Endodermal cell (in vitro differentiated cells): Measurements from ENCODE around the gene RSPH6A. TPM values are rescaled to one million over a fixed set of nuclear protein-coding genes. Genes with fewer than 3 reads are reported as not detected.
"Not testable (repeated sequence)": the region's sequence is repeated elsewhere in the genome, so short reads cannot be mapped to it uniquely, and the experiment has no call there.

ENCODE experiments used
- DNase-seq: peaks from one replicate; pipeline ENCODE4 v3.0.0-alpha.2; 2017
- H3K27ac ChIP-seq: 2 replicates; pipeline ENCODE4 v1.5.1; 2013; ENCODE audit warnings: mild to moderate bottlenecking, low read depth, low read length, moderate library complexity
- H3K27me3 ChIP-seq: 2 replicates; pipeline ENCODE4 v1.6.1; 2013; ENCODE audit warnings: mild to moderate bottlenecking, low read length, moderate library complexity; ENCODE audit not compliant: insufficient read depth, control insufficient read depth, poor library complexity, severe bottlenecking
- H3K36me3 ChIP-seq: 2 replicates; pipeline ENCODE4 v1.7.0; 2013; ENCODE audit warnings: mild to moderate bottlenecking, low read length, moderate library complexity; ENCODE audit not compliant: control insufficient read depth, insufficient read depth
- H3K4me1 ChIP-seq: one replicate; pipeline ENCODE4 v1.7.0; 2013; ENCODE audit warnings: low read length; ENCODE audit not compliant: control insufficient read depth, insufficient read depth
- H3K4me3 ChIP-seq: 2 replicates; pipeline ENCODE4 v1.5.1; 2013; ENCODE audit warnings: mild to moderate bottlenecking, low read length, moderate library complexity
- H3K9ac ChIP-seq: 2 replicates; pipeline ENCODE4 v1.6.1; 2013; ENCODE audit warnings: mild to moderate bottlenecking, low read length, moderate library complexity; ENCODE audit not compliant: poor library complexity, severe bottlenecking; ENCODE audit errors: extremely low read depth
- H3K9me3 ChIP-seq: 2 replicates; pipeline ENCODE4 v1.6.1; 2013; ENCODE audit warnings: mild to moderate bottlenecking, low read length, moderate library complexity; ENCODE audit not compliant: control insufficient read depth
- H3K27ac Mint-ChIP-seq: 2 replicates; pipeline ENCODE4 v1.8.0; 2020; ENCODE audit warnings: mixed read lengths
- H3K27me3 Mint-ChIP-seq: 2 replicates; pipeline ENCODE4 v1.8.0; 2021; ENCODE audit warnings: mild to moderate bottlenecking, mixed read lengths; ENCODE audit not compliant: insufficient read depth
- H3K36me3 Mint-ChIP-seq: 2 replicates; pipeline ENCODE4 v1.8.0; 2020; ENCODE audit warnings: low read depth, mixed read lengths
- H3K4me1 Mint-ChIP-seq: 2 replicates; pipeline ENCODE4 v1.8.0; 2020; ENCODE audit warnings: mixed read lengths
- H3K4me3 Mint-ChIP-seq: 2 replicates; pipeline ENCODE4 v1.8.0; 2020; ENCODE audit warnings: mild to moderate bottlenecking, moderate library complexity, mixed read lengths
- H3K9me3 Mint-ChIP-seq: 2 replicates; pipeline ENCODE4 v1.8.0; 2020; ENCODE audit warnings: mild to moderate bottlenecking, mixed read lengths
- CTCF ChIP-seq: fragments of 200-600 bp; sonication (generic); conservative IDR thresholded peaks from 2 replicates; pipeline ENCODE4 v1.5.0; 2021; ENCODE audit warnings: antibody characterized with exemption, mild to moderate bottlenecking
- WGBS, 2 experiments: methylation state at CpG; one replicate each; pipeline versions ENCODE4 v1.1.5 to v1.1.7; 2013; ENCODE audit warnings: missing lambda C conversion rate in 2 of 2, mixed read lengths in 1 of 2; ENCODE audit not compliant: insufficient coverage in 1 of 2, insufficient read length in 1 of 2; 5-methylcytosine and 5-hydroxymethylcytosine counted together
- total RNA-seq, 2 donors: library from RNA; stranded (reverse); fragmentation: NEBNext Ultra II Directional in 1 of 2; extraction: Animal tissue kit (Norgen Biotek cat#: 25700) in 1 of 2; gene quantifications; 2 replicates in 1 of 2; 3 replicates in 1 of 2; pipeline ENCODE4 v1.2.1, GENCODE V29; 2021

RSPH6A gene
- total RNA-seq, 2 donors from 2014 or later = 0.53 TPM

DNA sequence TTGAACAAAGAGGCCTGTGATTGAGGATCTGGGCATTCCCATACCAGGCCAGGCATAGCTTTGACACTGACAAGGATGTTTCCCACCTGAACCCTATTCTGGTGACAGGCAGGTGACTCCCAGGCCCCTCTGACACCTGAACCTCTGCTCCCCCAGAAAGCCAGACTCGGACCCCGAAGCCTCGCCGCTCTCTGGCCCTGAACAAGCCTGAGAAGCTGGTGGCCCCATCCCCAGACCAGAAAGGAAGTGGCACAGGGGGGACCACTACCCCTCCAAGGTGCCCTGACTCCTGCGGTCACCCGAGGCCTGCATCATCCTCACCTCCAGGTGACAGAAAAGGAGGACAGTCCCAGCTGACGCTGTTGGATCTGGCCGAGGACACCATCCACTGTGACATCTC, 60.8 kb downstream of the RSPH6A start:
- WGBS, 2 experiments = 92 to 96% methylated on average over 4 to 8 of the region's 8 CpGs
- H3K9me3 Mint-ChIP-seq = no peaks in the 10 kb centered on the region
- Histone ChIP-seq H3K27me3 (no peaks in the 10 kb centered on the region), H3K27ac (no peak overlapping the region), H3K4me3 (no peak overlapping the region), H3K4me1 (no peaks in the 10 kb centered on the region), H3K9me3 (no peaks in the 10 kb centered on the region), H3K36me3 (no peaks in the 10 kb centered on the region), H3K9ac (no peak overlapping the region)
- DNase-seq = no peak
- no peaks in the 10 kb centered on the region for H3K36me3 Mint-ChIP-seq
- peaks cover 6% of the 10 kb centered on the region for H3K27me3 Mint-ChIP-seq
- H3K4me3 Mint-ChIP-seq = no peak overlapping the region
- peaks cover 2% of the 10 kb centered on the region for H3K4me1 Mint-ChIP-seq
- no peak overlapping the region for H3K27ac Mint-ChIP-seq
- no peak for TF ChIP-seq CTCF

DNA sequence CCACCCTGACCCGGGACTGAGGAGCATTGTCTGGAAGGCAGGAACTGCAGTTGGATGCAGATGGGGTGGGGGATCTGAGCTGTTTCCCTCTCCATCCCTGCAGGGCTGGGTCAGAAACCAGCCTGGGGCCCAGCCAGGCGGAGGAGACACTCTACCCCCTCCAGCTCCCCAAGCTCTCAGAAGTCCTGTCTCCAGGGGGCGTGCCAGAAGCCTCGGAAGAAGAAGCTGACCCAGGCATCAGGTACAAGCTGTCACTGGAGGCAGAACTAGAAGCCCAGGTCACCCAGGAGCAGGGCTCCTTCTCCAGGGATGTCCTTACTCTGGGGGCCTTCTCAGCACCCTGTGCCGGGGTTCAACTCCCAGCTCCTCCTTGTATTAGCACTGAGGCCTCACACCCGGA, 61.6 kb downstream of the RSPH6A start:
- Histone ChIP-seq H3K27ac (no peak overlapping the region), H3K27me3 (no peaks in the 10 kb centered on the region), H3K4me3 (no peak overlapping the region), H3K9ac (no peak overlapping the region), H3K9me3 (no peaks in the 10 kb centered on the region), H3K4me1 (no peaks in the 10 kb centered on the region), H3K36me3 (no peaks in the 10 kb centered on the region)
- H3K9me3 Mint-ChIP-seq = no peaks in the 10 kb centered on the region
- TF ChIP-seq CTCF = peak; percentile 60
- H3K4me3 Mint-ChIP-seq = no peak overlapping the region
- no peak overlapping the region for H3K27ac Mint-ChIP-seq
- H3K27me3 Mint-ChIP-seq = peaks cover 6% of the 10 kb centered on the region
- DNase-seq = peak; percentile 90
- WGBS, 2 experiments = 72 to 76% methylated on average over 4 to 6 of the region's 6 CpGs
- peaks cover 2% of the 10 kb centered on the region for H3K4me1 Mint-ChIP-seq
- H3K36me3 Mint-ChIP-seq = no peaks in the 10 kb centered on the region

DNA sequence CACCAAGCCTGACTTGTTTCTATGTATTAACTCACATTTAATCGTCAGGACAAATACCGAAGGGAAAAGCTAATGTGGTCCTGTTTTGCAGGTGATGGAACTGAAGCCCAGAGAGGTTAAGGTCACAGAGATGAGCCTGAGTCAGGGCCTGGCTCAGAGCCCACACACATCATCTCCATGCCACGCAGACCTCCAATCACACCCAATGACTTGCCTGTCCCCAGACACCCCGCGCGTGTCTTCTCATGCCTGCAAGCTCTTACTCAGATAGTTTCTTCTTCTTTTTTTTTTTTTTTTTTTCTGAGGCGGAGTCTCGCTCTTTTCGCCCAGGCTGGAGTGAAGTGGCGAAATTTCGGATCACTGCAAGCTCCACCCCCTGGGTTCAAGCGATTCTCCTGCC, 62.5 kb downstream of the RSPH6A start:
- H3K4me1 ChIP-seq = no peaks in the 10 kb centered on the region
- H3K27ac ChIP-seq = no peak overlapping the region
- H3K36me3 ChIP-seq = no peaks in the 10 kb centered on the region
- no peak overlapping the region for H3K9ac ChIP-seq
- Mint-ChIP-seq H3K27ac (no peak overlapping the region), H3K4me3 (no peak overlapping the region), H3K36me3 (no peaks in the 10 kb centered on the region), H3K9me3 (no peaks in the 10 kb centered on the region), H3K4me1 (peaks cover 2% of the 10 kb centered on the region), H3K27me3 (peaks cover 5% of the 10 kb centered on the region)
- TF ChIP-seq CTCF = no peak
- H3K9me3 ChIP-seq = no peaks in the 10 kb centered on the region
- H3K4me3 ChIP-seq = no peak overlapping the region
- DNase-seq = no peak
- WGBS, 2 experiments = 95 to 97% methylated on average over 6 to 12 of the region's 12 CpGs
- no peaks in the 10 kb centered on the region for H3K27me3 ChIP-seq

- H3K4me3 ChIP-seq, H3K27me3 Mint-ChIP-seq, H3K27me3 ChIP-seq, H3K27ac Mint-ChIP-seq, H3K27ac ChIP-seq, H3K36me3 ChIP-seq, H3K9me3 ChIP-seq, DNase-seq, H3K4me3 Mint-ChIP-seq, H3K36me3 Mint-ChIP-seq, H3K9me3 Mint-ChIP-seq, H3K4me1 ChIP-seq, H3K4me1 Mint-ChIP-seq, H3K9ac ChIP-seq: not testable (repeated sequence)
- 97% methylated on average over 7 to 10 of the region's 10 CpGs for WGBS, 2 experiments
Measured at GRCh38 chr19:45751483-45751882, 63.6 kb downstream of the RSPH6A start.
